Effector memory CD8-positive, alpha-beta T cell (primary cell): ENCODE data around the gene AQP9.
"Not testable (repeated sequence)": the region's sequence is repeated elsewhere in the genome, so short reads cannot be mapped to it uniquely, and the experiment has no call there.

Source experiments
- ATAC-seq: fragments of 150-1000 bp; cut with Tn5 transposase; replicated peaks from 2 replicates; pipeline ENCODE4 v1.10.0; 2021; ENCODE audit warnings: mild to moderate bottlenecking, moderate library complexity
- DNase-seq, 3 experiments: peaks; one replicate each; pipeline ENCODE4 v3.0.0; 2021
- H3K27ac Mint-ChIP-seq, 2 donors: one replicate each; pipeline ENCODE4 v1.8.0; 2022; ENCODE audit warnings: mild to moderate bottlenecking in 2 of 2, mixed read lengths in 2 of 2, moderate library complexity in 2 of 2
- H3K27me3 Mint-ChIP-seq, 2 donors: one replicate each; pipeline ENCODE4 v1.8.0; 2022; ENCODE audit warnings: mixed read lengths in 2 of 2
- H3K36me3 Mint-ChIP-seq: one replicate; pipeline ENCODE4 v1.8.0; 2022; ENCODE audit warnings: mild to moderate bottlenecking, moderate library complexity, mixed read lengths; ENCODE audit not compliant: insufficient read depth
- H3K4me1 Mint-ChIP-seq, 2 donors: one replicate each; pipeline ENCODE4 v1.8.0; 2022; ENCODE audit warnings: low read depth in 2 of 2, mixed read lengths in 2 of 2
- H3K4me3 Mint-ChIP-seq, 2 donors: one replicate each; pipeline ENCODE4 v1.8.0; 2022; ENCODE audit warnings: mild to moderate bottlenecking in 2 of 2, mixed read lengths in 2 of 2, moderate library complexity in 2 of 2
- H3K9me3 Mint-ChIP-seq, 2 donors: one replicate each; pipeline ENCODE4 v1.8.0; 2022; ENCODE audit warnings: mixed read lengths in 2 of 2

AQP9 gene

GRCh38 chr15:58209007-58209481 is 70.9 kb downstream of the AQP9 start:
- not testable (repeated sequence) for H3K9me3 Mint-ChIP-seq, H3K4me3 Mint-ChIP-seq, H3K36me3 Mint-ChIP-seq, H3K4me1 Mint-ChIP-seq, H3K27me3 Mint-ChIP-seq
- DNase-seq = peak in 2 of 3 experiments; percentile 37 to 44
- peak; percentile 91 for ATAC-seq
- peak overlapping the region in 1 of 2 donors; percentile 85 for H3K27ac Mint-ChIP-seq

DNA sequence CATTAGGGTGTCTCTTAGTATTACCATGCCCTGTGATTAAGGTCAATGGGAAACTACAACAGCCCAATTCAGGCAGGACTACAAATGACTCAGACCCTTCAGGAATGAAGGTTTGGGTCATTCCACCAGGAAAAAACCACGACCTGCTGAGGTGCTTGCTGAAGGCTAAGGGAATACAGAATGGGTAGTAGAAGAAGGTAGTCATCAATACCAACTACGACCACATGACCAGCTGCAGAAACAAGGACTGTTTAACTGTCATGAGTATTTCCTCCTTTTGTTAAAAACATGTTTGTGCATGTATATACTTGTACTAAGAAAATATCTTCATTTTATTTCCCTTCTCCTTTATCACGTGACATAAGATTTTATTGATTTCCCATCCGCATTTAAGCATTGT is 71.8 kb downstream of the AQP9 start:
- not testable (repeated sequence) for ATAC-seq, H3K27me3 Mint-ChIP-seq, H3K36me3 Mint-ChIP-seq, H3K9me3 Mint-ChIP-seq, H3K4me3 Mint-ChIP-seq, DNase-seq, H3K4me1 Mint-ChIP-seq
- peak overlapping the region in 1 of 2 donors; percentile 85 for H3K27ac Mint-ChIP-seq

GRCh38 chr15:58212909-58213526 is 74.8 kb downstream of the AQP9 start:
- Mint-ChIP-seq H3K27ac (peak overlapping the region in 1 of 2 donors; percentile 30), H3K9me3 (no peaks in the 10 kb centered on the region), H3K27me3 (no peaks in the 10 kb centered on the region), H3K36me3 (no peaks in the 10 kb centered on the region), H3K4me1 (peaks cover 0 to 10% of the 10 kb centered on the region in 2 donors), H3K4me3 (no peak overlapping the region)
- DNase-seq (no peak), ATAC-seq (no peak)

- H3K4me3 Mint-ChIP-seq = no peak overlapping the region
- no peak for ATAC-seq
- DNase-seq = no peak
- peak overlapping the region in 1 of 2 donors; percentile 30 for H3K27ac Mint-ChIP-seq
- H3K9me3 Mint-ChIP-seq = no peaks in the 10 kb centered on the region
- no peaks in the 10 kb centered on the region for H3K36me3 Mint-ChIP-seq
- peaks cover 0 to 6% of the 10 kb centered on the region in 2 donors for H3K4me1 Mint-ChIP-seq
- H3K27me3 Mint-ChIP-seq = no peaks in the 10 kb centered on the region
Measured at GRCh38 chr15:58213587-58214338, 75.6 kb downstream of the AQP9 start.

GRCh38 chr15:58214591-58215340 is 76.6 kb downstream of the AQP9 start:
- H3K36me3 Mint-ChIP-seq = no peaks in the 10 kb centered on the region
- no peak overlapping the region for H3K27ac Mint-ChIP-seq
- peaks cover 0 to under 1% of the 10 kb centered on the region in 2 donors for H3K4me1 Mint-ChIP-seq
- H3K9me3 Mint-ChIP-seq = no peaks in the 10 kb centered on the region
- H3K27me3 Mint-ChIP-seq = no peaks in the 10 kb centered on the region
- no peak overlapping the region for H3K4me3 Mint-ChIP-seq
- ATAC-seq (no peak), DNase-seq (no peak)

DNA sequence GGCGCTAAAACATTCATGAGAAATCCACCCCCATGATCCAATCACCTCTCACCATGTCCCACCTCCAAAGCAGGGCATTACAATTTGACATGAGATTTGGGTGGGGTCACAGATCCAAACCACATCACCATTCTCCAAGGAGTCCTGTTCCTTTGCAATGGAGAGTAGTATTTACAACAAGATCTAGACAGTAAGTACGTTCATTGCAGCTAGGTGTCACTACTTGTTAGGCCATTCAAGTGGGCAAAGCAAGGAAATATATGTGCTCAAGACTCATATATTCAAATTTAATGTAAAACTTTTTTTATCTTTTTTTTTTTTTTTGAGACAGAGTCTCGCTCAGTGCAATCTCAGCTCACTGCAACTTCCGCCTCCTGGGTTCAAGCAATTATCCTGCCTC is 79.3 kb downstream of the AQP9 start:
- H3K27me3 Mint-ChIP-seq = peaks cover 0 to 4% of the 10 kb centered on the region in 2 donors
- DNase-seq (no peak), ATAC-seq (no peak)
- no peaks in the 10 kb centered on the region for H3K36me3 Mint-ChIP-seq
- H3K27ac Mint-ChIP-seq = no peak overlapping the region
- no peaks in the 10 kb centered on the region for H3K4me1 Mint-ChIP-seq
- no peak overlapping the region for H3K4me3 Mint-ChIP-seq
- no peaks in the 10 kb centered on the region for H3K9me3 Mint-ChIP-seq

- Mint-ChIP-seq H3K4me3 (no peak overlapping the region), H3K4me1 (no peaks in the 10 kb centered on the region), H3K27ac (no peak overlapping the region), H3K9me3 (no peaks in the 10 kb centered on the region), H3K36me3 (no peaks in the 10 kb centered on the region), H3K27me3 (peaks cover 4 to 6% of the 10 kb centered on the region in 2 donors)
- no peak for DNase-seq
- no peak for ATAC-seq
Measured at GRCh38 chr15:58221591-58222241, 83.5 kb downstream of the AQP9 start.

GRCh38 chr15:58222679-58223078 is 84.5 kb downstream of the AQP9 start:
- Mint-ChIP-seq H3K4me3 (no peak overlapping the region), H3K36me3 (no peaks in the 10 kb centered on the region), H3K27me3 (peaks cover 4 to 6% of the 10 kb centered on the region in 2 donors), H3K4me1 (no peaks in the 10 kb centered on the region), H3K27ac (no peak overlapping the region), H3K9me3 (no peaks in the 10 kb centered on the region)
- no peak for ATAC-seq
- DNase-seq = no peak

DNA sequence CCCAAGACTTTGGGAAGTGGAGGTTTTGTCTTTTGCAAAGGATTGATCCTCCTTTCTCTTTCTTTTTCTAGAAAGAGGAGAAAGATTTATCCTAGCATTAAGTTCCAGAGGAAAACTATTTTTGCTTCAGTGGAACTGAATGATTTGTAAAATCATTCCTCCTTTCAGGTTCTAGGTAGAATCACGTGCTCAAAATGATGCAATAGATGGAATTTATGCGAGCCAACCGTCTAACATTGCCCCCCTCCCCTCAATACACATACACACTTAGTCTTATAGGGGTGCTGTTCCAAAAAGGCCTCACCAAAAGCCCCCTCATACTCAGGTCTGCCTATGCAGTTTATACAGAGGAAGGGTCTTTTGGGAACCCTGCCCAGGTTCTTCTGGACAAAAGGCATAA is 85.3 kb downstream of the AQP9 start:
- Mint-ChIP-seq H3K4me3 (no peak overlapping the region), H3K9me3 (no peaks in the 10 kb centered on the region), H3K27ac (no peak overlapping the region), H3K36me3 (no peaks in the 10 kb centered on the region), H3K27me3 (peaks cover 9 to 11% of the 10 kb centered on the region in 2 donors), H3K4me1 (peaks cover under 1 to 4% of the 10 kb centered on the region in 2 donors)
- DNase-seq = no peak
- ATAC-seq = no peak

GRCh38 chr15:58224068-58224467 is 85.9 kb downstream of the AQP9 start:
- peaks cover 16 to 18% of the 10 kb centered on the region in 2 donors for H3K27me3 Mint-ChIP-seq
- no peaks in the 10 kb centered on the region for H3K9me3 Mint-ChIP-seq
- no peak overlapping the region for H3K27ac Mint-ChIP-seq
- peaks cover 6 to 11% of the 10 kb centered on the region in 2 donors for H3K4me1 Mint-ChIP-seq
- ATAC-seq (no peak), DNase-seq (no peak)
- no peaks in the 10 kb centered on the region for H3K36me3 Mint-ChIP-seq
- no peak overlapping the region for H3K4me3 Mint-ChIP-seq

- ATAC-seq (peak; percentile 58), DNase-seq (peak; percentile 49 to 61 (median 51))
- H3K4me1 Mint-ChIP-seq = peaks cover 7 to 11% of the 10 kb centered on the region in 2 donors
- H3K27me3 Mint-ChIP-seq = peaks cover 29 to 52% of the 10 kb centered on the region in 2 donors
- no peak overlapping the region for H3K4me3 Mint-ChIP-seq
- peak overlapping the region in 1 of 2 donors; percentile 55 for H3K27ac Mint-ChIP-seq
- H3K9me3 Mint-ChIP-seq = no peaks in the 10 kb centered on the region
- no peaks in the 10 kb centered on the region for H3K36me3 Mint-ChIP-seq
Measured at GRCh38 chr15:58227706-58228543, 89.7 kb downstream of the AQP9 start.

DNA sequence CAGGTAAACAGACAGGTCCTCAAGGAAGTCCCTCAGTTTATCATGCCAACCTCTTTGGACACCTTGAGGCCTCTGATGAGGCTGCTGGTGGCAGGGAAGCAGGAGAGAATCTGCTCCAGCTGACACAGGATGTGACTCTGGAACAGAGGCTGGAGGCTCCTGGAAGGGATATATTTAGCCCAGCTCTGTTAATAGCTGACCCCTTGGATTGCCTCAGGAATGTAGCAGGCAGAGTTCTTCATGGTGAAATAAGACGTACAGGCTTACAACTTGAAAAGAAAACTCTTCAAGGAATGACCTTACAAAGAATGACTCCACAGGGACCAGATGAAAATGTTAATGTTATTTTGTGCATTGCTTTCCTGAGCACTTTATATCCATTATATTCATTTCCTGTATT is 90.5 kb downstream of the AQP9 start:
- Mint-ChIP-seq H3K4me3 (peak overlapping the region in 1 of 2 donors; percentile 18), H3K27ac (peak overlapping the region in 1 of 2 donors; percentile 55), H3K27me3 (peaks cover 29 to 52% of the 10 kb centered on the region in 2 donors), H3K4me1 (peaks cover 7 to 11% of the 10 kb centered on the region in 2 donors), H3K36me3 (no peaks in the 10 kb centered on the region), H3K9me3 (no peaks in the 10 kb centered on the region)
- DNase-seq = no peak
- ATAC-seq = no peak
